ENCODE results near the gene KLHL6.

DNA sequence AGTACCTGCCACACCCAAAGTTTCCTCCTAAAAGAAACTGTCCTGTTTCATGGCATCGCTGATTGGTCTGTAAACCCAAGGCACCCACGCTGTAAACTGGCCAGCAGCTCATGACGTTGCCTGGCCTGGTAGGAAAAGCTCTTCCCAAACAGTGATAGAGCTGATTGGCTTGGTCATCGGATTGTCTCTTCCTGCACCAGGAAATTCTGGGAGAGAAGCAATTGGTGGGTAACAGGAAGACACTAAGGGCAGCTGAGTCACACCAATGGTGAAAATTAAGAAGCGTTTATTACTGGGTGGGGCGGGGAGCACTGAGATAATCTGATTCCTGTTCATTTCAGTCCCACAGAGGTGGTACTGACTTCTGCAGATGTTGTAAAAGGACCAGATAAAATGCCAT, 31.0 kb downstream of the KLHL6 start:
- no peak for TF ChIP-seq RBBP5 (IDR thresholded peaks at IDR 0.05; ENCODE audit: borderline replicate concordance, low read depth, low read length)
- no peak for TF ChIP-seq SP4 (IDR thresholded peaks at IDR 0.05; ENCODE audit: low read length)
- TF ChIP-seq, protein P1, sequence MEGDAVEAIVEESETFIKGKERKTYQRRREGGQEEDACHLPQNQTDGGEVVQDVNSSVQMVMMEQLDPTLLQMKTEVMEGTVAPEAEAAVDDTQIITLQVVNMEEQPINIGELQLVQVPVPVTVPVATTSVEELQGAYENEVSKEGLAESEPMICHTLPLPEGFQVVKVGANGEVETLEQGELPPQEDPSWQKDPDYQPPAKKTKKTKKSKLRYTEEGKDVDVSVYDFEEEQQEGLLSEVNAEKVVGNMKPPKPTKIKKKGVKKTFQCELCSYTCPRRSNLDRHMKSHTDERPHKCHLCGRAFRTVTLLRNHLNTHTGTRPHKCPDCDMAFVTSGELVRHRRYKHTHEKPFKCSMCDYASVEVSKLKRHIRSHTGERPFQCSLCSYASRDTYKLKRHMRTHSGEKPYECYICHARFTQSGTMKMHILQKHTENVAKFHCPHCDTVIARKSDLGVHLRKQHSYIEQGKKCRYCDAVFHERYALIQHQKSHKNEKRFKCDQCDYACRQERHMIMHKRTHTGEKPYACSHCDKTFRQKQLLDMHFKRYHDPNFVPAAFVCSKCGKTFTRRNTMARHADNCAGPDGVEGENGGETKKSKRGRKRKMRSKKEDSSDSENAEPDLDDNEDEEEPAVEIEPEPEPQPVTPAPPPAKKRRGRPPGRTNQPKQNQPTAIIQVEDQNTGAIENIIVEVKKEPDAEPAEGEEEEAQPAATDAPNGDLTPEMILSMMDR (IDR thresholded peaks at IDR 0.05; ENCODE audit: control extremely low read depth in 1 of 3, insufficient read depth in 1 of 3, low read depth in 1 of 3, low read length in 3 of 3), result no peak
- TF ChIP-seq POLR2AphosphoS5 (IDR thresholded peaks at IDR 0.05; ENCODE audit: low read depth, low read length), result no peak
- no peak for TF ChIP-seq EGR1 (IDR thresholded peaks at IDR 0.05; ENCODE audit: borderline replicate concordance, low read depth, low read length)
- TF ChIP-seq ZNF274 (IDR thresholded peaks at IDR 0.05; ENCODE audit: borderline replicate concordance, extremely low read depth, low read length), result no peak
